GDM1 (cell line): ENCODE results near the gene MTA2.

Experiments
- DNase-seq: peaks from one replicate; lab custom pipeline; 2025; lab: John Stamatoyannopoulos, UW

MTA2 gene

DNA sequence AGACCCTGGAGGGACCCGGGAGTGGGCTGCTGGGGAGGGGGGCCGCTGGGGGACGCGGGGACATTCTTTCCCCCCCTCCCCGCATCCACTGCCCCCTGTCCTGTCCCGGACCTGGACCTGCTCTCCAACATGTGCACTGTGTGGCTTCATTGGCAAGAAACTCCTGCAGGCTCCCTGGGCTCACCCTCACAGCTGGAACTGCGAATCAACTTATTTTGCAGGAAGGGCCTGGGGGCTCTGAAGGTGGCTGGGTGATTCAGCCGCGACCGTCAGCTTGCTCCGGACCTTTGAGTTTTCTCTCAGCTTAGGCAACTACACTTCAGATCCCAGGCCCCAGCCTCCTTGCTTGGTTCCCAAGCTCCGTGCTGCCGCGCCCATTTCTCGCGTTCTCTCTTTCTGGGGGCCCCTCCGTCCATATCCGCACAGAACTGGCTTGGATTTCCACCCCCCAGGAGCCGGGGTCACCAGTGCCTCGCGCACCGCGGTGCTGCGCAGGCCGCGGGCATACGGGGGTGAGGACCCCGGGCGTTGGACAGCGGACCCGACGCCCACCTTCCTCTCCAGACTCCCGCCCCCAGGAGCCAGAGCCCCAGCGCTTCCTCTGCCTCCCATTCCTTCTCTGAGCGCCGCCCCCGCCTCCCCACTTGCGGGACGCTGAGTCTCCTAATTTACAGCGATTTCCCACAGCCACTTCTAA is 54.6 kb downstream of the MTA2 start:
- no peak for DNase-seq

DNA sequence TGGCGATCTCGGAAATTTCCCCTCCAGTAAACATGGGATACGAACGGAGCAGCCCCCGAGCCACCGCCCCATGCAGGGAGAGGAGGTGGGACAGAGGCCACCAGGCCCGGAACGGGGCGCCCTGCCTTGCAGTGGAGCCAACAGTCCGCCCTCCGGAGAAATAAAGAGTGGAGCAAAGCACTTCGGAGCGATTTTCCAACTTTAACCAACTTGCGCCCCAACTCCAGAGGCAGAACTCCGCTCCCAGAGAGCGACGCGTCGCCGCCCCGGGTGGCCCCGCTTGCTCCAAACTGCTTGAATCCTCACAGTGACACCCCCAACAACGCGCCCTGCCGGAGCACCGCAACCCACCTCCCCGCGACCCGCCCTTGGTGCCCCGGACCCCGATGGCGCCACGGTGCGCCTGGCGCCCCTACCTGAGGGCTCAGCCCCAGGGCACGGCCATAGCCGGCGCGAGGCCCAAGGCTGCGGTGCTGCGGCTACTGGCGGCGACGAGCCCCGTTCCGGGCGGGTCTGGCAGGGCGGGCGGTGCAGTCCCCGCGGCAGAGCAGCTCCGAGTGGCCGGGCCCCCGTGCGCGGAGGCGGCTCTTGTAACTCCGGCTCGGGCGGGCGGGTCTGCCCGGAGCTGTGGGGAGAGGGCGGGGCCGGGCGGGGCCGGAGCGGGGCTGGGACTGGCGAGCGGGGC is 55.3 kb downstream of the MTA2 start, which contains the start of gene AHNAK:
TSS of gene AHNAK (minus strand) at position 563 of the 685 bp plus-strand sequence. CDS start 10,708 bp downstream, outside the sequence.
- peak; percentile 13 for DNase-seq

DNA sequence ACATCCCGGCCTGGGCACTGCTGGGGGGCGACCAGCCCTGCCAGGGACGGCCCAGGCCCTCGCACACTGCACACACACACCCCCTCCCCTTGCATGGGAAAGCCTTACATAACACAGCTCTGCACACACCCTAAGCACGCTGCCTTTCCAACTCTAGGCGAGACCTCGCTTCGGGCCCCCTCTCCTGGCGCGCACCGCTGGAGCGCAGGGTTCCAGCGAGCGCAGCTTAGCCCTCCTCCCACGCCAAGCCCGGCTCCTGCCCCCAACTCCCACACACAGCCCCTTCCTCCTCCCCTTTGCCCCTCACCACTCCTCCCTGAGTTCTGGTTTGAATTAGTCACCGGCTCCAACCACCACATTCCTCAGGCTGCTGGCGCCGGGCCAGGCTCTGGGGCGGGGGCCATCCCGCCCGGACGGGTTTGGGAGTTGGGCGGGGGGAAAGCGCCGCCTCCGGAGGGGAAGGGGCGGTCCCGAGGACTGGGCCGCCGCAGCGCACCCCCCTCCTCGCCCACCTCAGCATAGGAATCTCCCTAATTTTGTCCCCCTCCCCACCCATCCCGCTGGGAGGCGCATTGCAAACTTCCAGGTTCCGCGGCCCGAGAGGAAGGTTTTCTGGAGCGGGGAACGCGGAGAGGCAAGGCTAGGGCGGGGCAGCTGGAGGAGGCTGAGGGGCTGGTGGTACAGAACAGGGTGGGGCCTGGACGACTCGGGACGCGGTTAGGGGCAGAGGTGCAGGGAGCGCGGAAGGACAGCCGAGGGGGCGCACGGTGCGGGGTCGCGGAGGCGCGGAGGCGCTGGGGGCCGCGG is 56.0 kb downstream of the MTA2 start:
- DNase-seq: peak; percentile 67

DNA sequence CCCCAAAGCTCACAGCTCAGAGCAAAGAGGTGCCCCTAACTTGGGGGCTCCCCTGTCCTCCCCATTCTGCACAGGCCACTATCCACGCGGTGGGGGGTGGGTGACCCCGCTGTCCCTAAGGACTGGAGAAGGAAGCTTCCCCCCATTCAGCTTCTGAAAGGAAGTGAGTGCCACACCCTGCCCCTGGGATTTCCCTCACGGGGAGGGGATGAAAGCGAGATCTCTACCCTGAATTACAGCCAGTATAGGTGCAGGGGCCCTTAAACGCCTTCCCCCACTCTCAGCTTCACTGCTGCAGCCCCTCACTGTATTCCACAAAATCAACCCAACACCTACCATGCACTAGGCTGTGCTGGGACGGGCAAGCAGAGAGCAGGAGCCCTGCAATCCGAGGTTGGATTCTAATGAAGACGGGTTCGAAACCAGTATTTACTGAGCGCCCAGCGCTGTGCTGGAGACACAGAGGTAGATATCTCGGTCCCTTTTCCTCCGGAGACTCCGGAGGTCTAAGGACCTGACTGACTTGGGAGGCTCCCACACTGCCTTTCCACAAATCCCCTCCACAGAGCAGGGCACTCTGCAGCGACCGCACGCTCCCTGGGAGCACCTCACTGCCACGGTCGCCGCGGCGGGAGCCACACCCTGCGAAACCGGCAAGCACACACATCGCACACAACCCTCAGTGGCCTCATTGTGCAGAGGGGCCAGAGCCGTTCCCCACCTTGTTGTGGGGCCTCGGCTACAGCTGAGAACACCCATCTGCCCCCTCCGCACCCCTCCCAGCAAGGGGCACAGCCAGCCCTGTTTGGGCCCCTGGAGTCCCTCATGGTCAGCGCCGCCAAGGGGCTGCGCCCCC is 56.9 kb downstream of the MTA2 start:
- DNase-seq: no peak

DNA sequence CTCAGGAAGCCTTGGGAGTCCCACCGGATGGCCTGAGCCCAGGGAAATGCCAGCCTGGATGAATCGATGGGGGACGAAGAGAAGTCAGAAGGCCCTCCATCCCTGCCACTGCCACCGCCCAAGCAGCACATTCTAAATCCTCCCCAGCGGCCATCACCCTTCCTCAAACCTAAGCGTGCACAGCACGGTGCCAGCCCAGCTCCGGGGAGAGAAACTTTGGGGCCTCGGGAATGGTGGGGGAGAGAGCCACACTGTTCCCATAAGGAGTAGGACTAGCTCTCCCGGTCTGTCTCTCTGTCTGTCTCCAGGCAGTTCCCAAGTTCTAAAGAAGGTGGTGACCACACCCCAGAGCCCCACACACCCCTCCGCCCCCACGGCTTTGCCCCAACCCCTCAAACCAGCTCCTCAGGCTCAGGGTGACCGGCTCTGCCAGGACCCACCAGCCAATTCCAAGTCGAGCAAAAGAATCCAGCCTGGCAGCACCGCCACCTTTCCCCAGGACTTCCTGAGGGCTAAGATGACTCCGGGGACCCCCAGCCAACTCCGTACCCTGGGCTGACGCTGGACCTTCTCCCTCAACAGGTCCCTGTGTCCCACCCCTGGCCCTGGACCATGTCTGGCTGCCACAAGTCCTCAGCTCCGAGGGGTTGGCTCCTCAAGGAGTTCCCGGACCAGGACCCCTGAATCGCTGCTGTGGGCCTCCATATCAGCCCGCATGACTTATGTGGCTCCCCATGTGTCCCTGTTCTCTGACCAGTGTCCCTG is 57.8 kb downstream of the MTA2 start:
- no peak for DNase-seq
